Panc1 (cell line): ENCODE measurements around the gene RUNX1. TPM values are rescaled to one million over a fixed set of nuclear protein-coding genes. Genes with fewer than 3 reads are reported as not detected.

Experiments used
- ATAC-seq: fragments of 200-7000 bp; cut with Tn5 transposase; 2 replicates; pipeline ENCODE4 v1.9.1; 2020; ENCODE audit warnings: mild to moderate bottlenecking, moderate library complexity
- BruUV-seq: library from RNA; stranded (reverse); fragments of 400-500 nt; replicated peaks from 2 replicates; lab custom pipeline; 2021; lab: Mats Ljungman, UMichigan
- CTCF ChIA-PET: fragments of 300-600 bp; sonication (Branson Sonifier 250); formaldehyde crosslinking; loops from one replicate; lab custom pipeline; 2022; ENCODE audit warnings: antibody characterized with exemption; lab: Charles Lee
- POLR2A ChIA-PET: fragments of 300-600 bp; sonication (Branson Sonifier 250); formaldehyde crosslinking; loops from one replicate; lab custom pipeline; 2022; ENCODE audit warnings: antibody characterized with exemption; lab: Charles Lee
- DNase-seq: peaks from one replicate; pipeline ENCODE4 v3.0.0-alpha.2; 2010; ENCODE audit warnings: low read depth, low spot score
- H3K27ac ChIP-seq: 2 replicates; pipeline ENCODE4 v1.5.1; 2011; ENCODE audit warnings: mild to moderate bottlenecking, low read length, inconsistent platforms
- H3K27me3 ChIP-seq: fragments of 200-500 bp; sonication (Bioruptor generic); 2 replicates; pipeline ENCODE4 v1.6.0; 2014; ENCODE audit warnings: low read length, inconsistent platforms; ENCODE audit not compliant: control insufficient read depth, insufficient read depth
- H3K36me3 ChIP-seq: fragments of 200-500 bp; sonication (Bioruptor generic); 2 replicates; pipeline ENCODE4 v1.5.1; 2014; ENCODE audit warnings: inconsistent platforms, mild to moderate bottlenecking, low read length, moderate library complexity; ENCODE audit not compliant: control insufficient read depth, insufficient read depth
- H3K4me1 ChIP-seq: 2 replicates; pipeline ENCODE4 v1.5.1; 2011; ENCODE audit warnings: inconsistent platforms, mild to moderate bottlenecking, low read length, moderate library complexity; ENCODE audit not compliant: control insufficient read depth, insufficient read depth
- H3K4me3 ChIP-seq, 2 experiments: 2 replicates each; pipeline ENCODE4 v1.5.1; 2011 to 2012; ENCODE audit warnings: low read depth in 2 of 2, low read length in 2 of 2, mild to moderate bottlenecking in 2 of 2, inconsistent platforms in 1 of 2, moderate library complexity in 1 of 2
- H3K9me3 ChIP-seq: fragments of 200-500 bp; sonication (Bioruptor generic); 2 replicates; pipeline ENCODE4 v1.5.1; 2014; ENCODE audit warnings: low read depth, mild to moderate bottlenecking, inconsistent platforms, low read length, moderate library complexity; ENCODE audit not compliant: control insufficient read depth, insufficient read depth
- CTCF ChIP-seq: fragments of 450-650 bp; IDR thresholded peaks from 2 replicates; pipeline ENCODE4 v1.5.1; 2017; ENCODE audit warnings: mild to moderate bottlenecking
- POLR2AphosphoS5 ChIP-seq: IDR thresholded peaks from 2 replicates; pipeline ENCODE4 v1.6.1; 2012; ENCODE audit warnings: mild to moderate bottlenecking, low read depth, low read length, moderate library complexity
- REST ChIP-seq, 2 experiments: IDR thresholded peaks; 2 replicates each; pipeline ENCODE4 v1.6.1; 2011 to 2012; ENCODE audit warnings: low read depth in 2 of 2, control low read depth in 1 of 2, low read length in 1 of 2, mild to moderate bottlenecking in 1 of 2, moderate library complexity in 1 of 2; ENCODE audit not compliant: insufficient read depth in 1 of 2
- SIN3A ChIP-seq: IDR thresholded peaks from 2 replicates; pipeline ENCODE4 v1.6.1; 2012; ENCODE audit warnings: low read depth, mild to moderate bottlenecking, low read length, moderate library complexity, borderline replicate concordance; ENCODE audit not compliant: insufficient read depth
- TCF7L2 ChIP-seq: IDR thresholded peaks from 2 replicates; pipeline ENCODE4 v1.6.1; 2011; ENCODE audit warnings: mild to moderate bottlenecking, low read depth, low read length, inconsistent platforms
- in situ Hi-C: cut with HindIII; loops from 2 replicates; pipeline ENCODE4 v1.10.0; 2016; ENCODE audit warnings: low sequenced_read_pairs, low pct_unique_long_range_greater_than_20kb
- intact Hi-C: fragments of 100-400 bp; cut with micrococcal nuclease; formaldehyde crosslinking; loops from one replicate; pipeline ENCODE4 v1.10.0; 2022; ENCODE audit not compliant: unreplicated experiment
- total RNA-seq: library from RNA; stranded (reverse); gene quantifications from one replicate; pipeline ENCODE4 v1.2.1, GENCODE V29; 2021; ENCODE audit not compliant: unreplicated experiment

Gene RUNX1
- total RNA-seq, 1 experiment from 2014 or later: 22.4 TPM

DNA sequence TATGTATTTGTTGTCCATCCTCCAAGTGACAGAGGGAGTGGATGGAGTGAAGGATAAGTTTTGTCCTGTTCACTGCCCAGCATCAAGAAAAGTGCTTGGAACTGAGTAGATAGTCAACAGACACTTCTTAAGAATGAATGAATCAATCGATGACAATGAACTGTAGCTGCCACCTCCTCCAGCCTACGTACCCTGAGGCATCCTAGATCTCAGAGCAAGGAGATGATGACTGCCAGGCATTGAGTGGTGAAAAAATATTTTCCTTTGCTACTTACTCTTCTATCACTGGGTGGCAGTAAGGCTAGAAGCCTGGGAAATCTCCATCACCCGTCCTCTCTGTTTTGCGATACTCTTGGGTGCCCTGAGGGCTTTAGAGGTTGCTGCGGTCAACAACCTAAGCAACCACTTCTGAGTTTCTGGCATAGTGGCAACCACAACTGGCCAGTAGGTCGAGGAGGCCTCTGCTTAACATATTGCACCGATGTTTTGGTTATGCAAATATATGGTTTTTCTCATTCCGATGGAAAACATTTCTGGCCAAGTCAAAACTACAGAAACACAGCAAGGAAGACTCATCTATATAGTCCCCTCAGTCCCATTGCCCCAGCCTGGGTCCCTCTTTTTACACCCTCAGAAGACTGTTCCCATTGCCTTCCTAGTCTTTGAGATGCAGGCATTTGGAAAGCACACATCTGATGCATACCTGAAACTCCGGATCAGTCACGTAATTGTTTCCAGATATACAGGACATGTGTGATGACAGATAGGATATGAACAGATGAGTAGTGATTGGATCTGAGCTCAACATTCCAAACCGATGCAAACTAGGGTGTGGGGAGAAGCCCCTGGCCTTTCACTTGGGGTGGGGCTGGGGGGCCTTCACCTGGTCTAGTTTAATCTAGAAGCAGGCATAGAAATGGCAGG lies 136.8 kb downstream of the RUNX1 start:
- intact Hi-C loops (no loop called here), in situ Hi-C loops (no loop called here)
- H3K4me3 ChIP-seq: no peak overlapping the region
- no peaks in the 10 kb centered on the region for H3K36me3 ChIP-seq
- ChIA-PET POLR2A (no interaction called here), CTCF (no interaction called here)
- H3K4me1 ChIP-seq: no peaks in the 10 kb centered on the region
- TF ChIP-seq TCF7L2 (no peak), SIN3A (no peak), CTCF (no peak), POLR2AphosphoS5 (no peak), REST (IDR thresholded peaks at IDR 0.05; ENCODE audit: insufficient read depth in 1 of 2, low read depth in 2 of 2, low read length in 1 of 2) (no peak)
- no peak overlapping the region for H3K27ac ChIP-seq
- ATAC-seq: no peak
- DNase-seq: no peak
- no TSS peak for BruUV-seq
- no peaks in the 10 kb centered on the region for H3K27me3 ChIP-seq
- H3K9me3 ChIP-seq: no peaks in the 10 kb centered on the region

DNA sequence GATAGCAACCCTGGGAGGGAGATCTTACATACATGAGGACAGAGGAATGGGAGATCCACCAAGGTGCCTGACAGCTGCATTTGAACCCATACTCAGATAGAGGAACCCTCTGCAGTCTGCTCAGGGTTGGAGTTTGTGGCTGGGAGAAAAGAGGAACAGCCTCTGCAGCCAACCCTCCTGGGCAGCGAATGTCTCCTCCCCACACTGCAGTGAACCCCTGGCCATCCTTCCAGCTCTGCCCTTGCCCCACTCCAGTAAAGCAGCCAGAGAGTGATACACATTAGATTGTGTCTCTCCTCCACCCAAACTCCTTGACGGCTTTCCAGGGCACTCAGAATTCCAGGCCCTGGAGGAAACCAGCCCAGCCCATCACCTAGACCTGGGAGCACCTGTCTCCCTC lies 137.7 kb downstream of the RUNX1 start:
- CTCF ChIA-PET: no interaction called here

More for the DNA sequence above, 137.7 kb downstream of the RUNX1 start:
- in situ Hi-C loops: no loop called here
- H3K27me3 ChIP-seq: no peaks in the 10 kb centered on the region
- no peak for ATAC-seq
- no peaks in the 10 kb centered on the region for H3K4me1 ChIP-seq
- H3K36me3 ChIP-seq: no peaks in the 10 kb centered on the region
- no peak overlapping the region for H3K27ac ChIP-seq
- BruUV-seq: no TSS peak
- H3K4me3 ChIP-seq: no peak overlapping the region
- TF ChIP-seq REST (IDR thresholded peaks at IDR 0.05; ENCODE audit: insufficient read depth in 1 of 2, low read depth in 2 of 2, low read length in 1 of 2) (no peak), SIN3A (no peak), POLR2AphosphoS5 (no peak), CTCF (no peak), TCF7L2 (no peak)
- H3K9me3 ChIP-seq: no peaks in the 10 kb centered on the region
- intact Hi-C loops: no loop called here
- POLR2A ChIA-PET: interaction anchor here (0.5 kb wide), 1 partner anchor 806 kb away, joined by 4 read pairs; no protein-coding TSS in a partner anchor
- DNase-seq: no peak
